ENCODE results near the gene MICAL2.

The MICAL2 gene

GRCh38 chr11:12193515-12194336, 83.3 kb downstream of the MICAL2 start:
- DNase-seq (ENCODE audit: low read depth), result no peak
- no peak for TF ChIP-seq CTCF (IDR thresholded peaks at IDR 0.05; ENCODE audit: insufficient read depth, low read depth, low read length, missing control alignments)

GRCh38 chr11:12195768-12196167, 85.4 kb downstream of the MICAL2 start:
- no peak for TF ChIP-seq CTCF (IDR thresholded peaks at IDR 0.05; ENCODE audit: insufficient read depth, low read depth, low read length, missing control alignments)
- no peak overlapping the region for H3K4me3 ChIP-seq (ENCODE audit: low read length)
- DNase-seq (ENCODE audit: low read depth), result no peak

More at GRCh38 chr11:12193515-12194336, 83.3 kb downstream of the MICAL2 start:
- no peak overlapping the region for H3K4me3 ChIP-seq (ENCODE audit: low read length)

GRCh38 chr11:12196308-12196707, 85.9 kb downstream of the MICAL2 start:
- TF ChIP-seq CTCF (IDR thresholded peaks at IDR 0.05; ENCODE audit: insufficient read depth, low read depth, low read length, missing control alignments), result no peak
- no peak for DNase-seq (ENCODE audit: low read depth)
- H3K4me3 ChIP-seq (ENCODE audit: low read length), result no peak overlapping the region

GRCh38 chr11:12196872-12197271, 86.5 kb downstream of the MICAL2 start:
- TF ChIP-seq CTCF (IDR thresholded peaks at IDR 0.05; ENCODE audit: insufficient read depth, low read depth, low read length, missing control alignments), result no peak
- no peak for DNase-seq (ENCODE audit: low read depth)
- no peak overlapping the region for H3K4me3 ChIP-seq (ENCODE audit: low read length)

- DNase-seq (ENCODE audit: low read depth), result no peak
- no peak overlapping the region for H3K4me3 ChIP-seq (ENCODE audit: low read length)
- TF ChIP-seq CTCF (IDR thresholded peaks at IDR 0.05; ENCODE audit: insufficient read depth, low read depth, low read length, missing control alignments), result no peak
Measured at GRCh38 chr11:12198251-12199222, 88.1 kb downstream of the MICAL2 start.

GRCh38 chr11:12199231-12199948, 89.0 kb downstream of the MICAL2 start:
- no peak for DNase-seq (ENCODE audit: low read depth)
- H3K4me3 ChIP-seq (ENCODE audit: low read length), result no peak overlapping the region
- no peak for TF ChIP-seq CTCF (IDR thresholded peaks at IDR 0.05; ENCODE audit: insufficient read depth, low read depth, low read length, missing control alignments)

Data from epithelial cell of esophagus (primary cell).